ENCODE measurements around the gene STARD10.
A peak's percentile ranks its signal among the peaks of the same experiment; 100 is the strongest.
"Not testable (repeated sequence)": the region's sequence is repeated elsewhere in the genome, so short reads cannot be mapped to it uniquely, and the experiment has no call there.

Gene STARD10

GRCh38 chr11:72818971-72819370 lies 25.1 kb upstream of the STARD10 start:
- Histone ChIP-seq H4K20me1 (no peaks in the 10 kb centered on the region), H3K4me2 (no peak overlapping the region), H3K9ac (no peak overlapping the region), H3K27ac (no peak overlapping the region), H3K27me3 (no peaks in the 10 kb centered on the region), H3K9me3 (no peaks in the 10 kb centered on the region), H3K4me3 (no peak overlapping the region), H3K4me1 (peaks cover 59% of the 10 kb centered on the region), H3K36me3 (peaks cover 52% of the 10 kb centered on the region)
- TF ChIP-seq Cebpa-rat (IDR thresholded peaks at IDR 0.05), result no peak

- Histone ChIP-seq H3K36me3 (peaks cover 46% of the 10 kb centered on the region), H3K4me1 (peaks cover 54% of the 10 kb centered on the region), H3K27me3 (no peaks in the 10 kb centered on the region), H3K9ac (no peak overlapping the region), H4K20me1 (peaks cover 3% of the 10 kb centered on the region; the same call in 1 of the 2 replicates), H3K9me3 (no peaks in the 10 kb centered on the region), H3K4me3 (no peak overlapping the region), H3K27ac (0 out of 2 replicates have a peak overlapping the region, but pooled peaks have one; percentile 32), H3K4me2 (peak overlapping the region; percentile 22; the same call in 1 of the 2 replicates)
- TF ChIP-seq Cebpa-rat (IDR thresholded peaks at IDR 0.05), result no peak
These were observed 24.1 kb upstream of the STARD10 start for GRCh38 chr11:72817966-72818365.

GRCh38 chr11:72816404-72816990 lies 22.6 kb upstream of the STARD10 start:
- Histone ChIP-seq H3K4me2 (peak overlapping the region; percentile 99), H3K36me3 (peaks cover 51% of the 10 kb centered on the region), H4K20me1 (peaks cover 17% of the 10 kb centered on the region; the same call in 1 of the 2 replicates), H3K4me3 (peak overlapping the region; percentile 74), H3K27ac (peak overlapping the region; percentile 96), H3K9ac (peak overlapping the region; percentile 94), H3K9me3 (no peaks in the 10 kb centered on the region), H3K27me3 (no peaks in the 10 kb centered on the region), H3K4me1 (peaks cover 57% of the 10 kb centered on the region)
- TF ChIP-seq Cebpa-rat (IDR thresholded peaks at IDR 0.05), result no peak

- peak overlapping the region; percentile 94 for H3K9ac ChIP-seq
- peak overlapping the region; percentile 99 for H3K4me2 ChIP-seq
- H3K27me3 ChIP-seq, result no peaks in the 10 kb centered on the region
- no peak for TF ChIP-seq Cebpa-rat (IDR thresholded peaks at IDR 0.05)
- peak overlapping the region; percentile 96 for H3K27ac ChIP-seq
- no peaks in the 10 kb centered on the region for H3K9me3 ChIP-seq
- peak overlapping the region; percentile 74 for H3K4me3 ChIP-seq
- H3K36me3 ChIP-seq, result peaks cover 46% of the 10 kb centered on the region
- peaks cover 25% of the 10 kb centered on the region; the same call in 1 of the 2 replicates for H4K20me1 ChIP-seq
- H3K4me1 ChIP-seq, result peaks cover 55% of the 10 kb centered on the region
These were observed 21.3 kb upstream of the STARD10 start for GRCh38 chr11:72815110-72815618.

GRCh38 chr11:72814286-72815109 lies 20.7 kb upstream of the STARD10 start, which contains the start of gene ATG16L2:
TSS of gene ATG16L2 (plus strand) at chr11:72814411. CDS start at chr11:72814446, 35 bp downstream.
- Histone ChIP-seq H3K4me1 (peaks cover 55% of the 10 kb centered on the region), H4K20me1 (peaks cover 28% of the 10 kb centered on the region; the same call in 1 of the 2 replicates), H3K27me3 (no peaks in the 10 kb centered on the region), H3K4me2 (peak within 1 kb of the TSS; percentile 99), H3K4me3 (peak within 1 kb of the TSS; percentile 74), H3K9me3 (no peaks in the 10 kb centered on the region), H3K27ac (peak within 1 kb of the TSS; percentile 96), H3K36me3 (peaks cover 46% of the 10 kb centered on the region), H3K9ac (peak within 1 kb of the TSS; percentile 94)
- no peak for TF ChIP-seq Cebpa-rat (IDR thresholded peaks at IDR 0.05)

GRCh38 chr11:72813740-72814285 lies 20.0 kb upstream of the STARD10 start:
- Histone ChIP-seq H3K4me3 (peak overlapping the region; percentile 74), H3K4me1 (peaks cover 56% of the 10 kb centered on the region), H4K20me1 (peaks cover 28% of the 10 kb centered on the region; the same call in 1 of the 2 replicates), H3K27ac (peak overlapping the region; percentile 96), H3K36me3 (peaks cover 46% of the 10 kb centered on the region), H3K4me2 (peak overlapping the region; percentile 99), H3K27me3 (no peaks in the 10 kb centered on the region), H3K9ac (peak overlapping the region; percentile 94), H3K9me3 (no peaks in the 10 kb centered on the region)
- no peak for TF ChIP-seq Cebpa-rat (IDR thresholded peaks at IDR 0.05)

- Histone ChIP-seq H3K27me3 (no peaks in the 10 kb centered on the region), H3K4me3 (peak overlapping the region; percentile 74), H3K36me3 (peaks cover 44% of the 10 kb centered on the region), H4K20me1 (peaks cover 28% of the 10 kb centered on the region; the same call in 1 of the 2 replicates), H3K4me1 (peaks cover 62% of the 10 kb centered on the region), H3K9me3 (no peaks in the 10 kb centered on the region), H3K27ac (peak overlapping the region; percentile 96), H3K9ac (peak overlapping the region; percentile 94), H3K4me2 (peak overlapping the region; percentile 99)
- 0 out of 2 replicates have a peak, but pooled peaks have one; percentile 38 for TF ChIP-seq Cebpa-rat (IDR thresholded peaks at IDR 0.05)
These were observed 19.3 kb upstream of the STARD10 start for GRCh38 chr11:72812967-72813739.

GRCh38 chr11:72812604-72812966 lies 18.7 kb upstream of the STARD10 start:
- Histone ChIP-seq H3K4me2 (peak overlapping the region; percentile 99), H3K36me3 (peaks cover 41% of the 10 kb centered on the region), H3K4me1 (peaks cover 62% of the 10 kb centered on the region), H3K4me3 (peak overlapping the region; percentile 74), H3K27ac (peak overlapping the region; percentile 96), H4K20me1 (peaks cover 28% of the 10 kb centered on the region; the same call in 1 of the 2 replicates), H3K9me3 (no peaks in the 10 kb centered on the region), H3K9ac (peak overlapping the region; percentile 94), H3K27me3 (no peaks in the 10 kb centered on the region)
- no peak for TF ChIP-seq Cebpa-rat (IDR thresholded peaks at IDR 0.05)

GRCh38 chr11:72811686-72812085 lies 17.8 kb upstream of the STARD10 start:
- peak overlapping the region; percentile 99 for H3K4me2 ChIP-seq

More at GRCh38 chr11:72811686-72812085, 17.8 kb upstream of the STARD10 start:
- 0 out of 2 replicates have a peak overlapping the region, but pooled peaks have one; percentile 74 for H3K4me3 ChIP-seq
- not testable (repeated sequence) for H3K9ac ChIP-seq, H3K9me3 ChIP-seq, H3K27me3 ChIP-seq, H3K27ac ChIP-seq
- peaks cover 61% of the 10 kb centered on the region for H3K4me1 ChIP-seq
- peaks cover 28% of the 10 kb centered on the region; the same call in 1 of the 2 replicates for H4K20me1 ChIP-seq
- H3K36me3 ChIP-seq, result peaks cover 34% of the 10 kb centered on the region
